Endothelial cell of umbilical vein (primary cell): ENCODE results near the gene UBE2M. TPM values are rescaled to one million over a fixed set of nuclear protein-coding genes. Genes with fewer than 3 reads are reported as not detected.

Source experiments
- BruUV-seq: library from RNA; stranded (reverse); fragments of 400-500 nt; replicated peaks from 2 replicates; lab custom pipeline; 2021; lab: Mats Ljungman, UMichigan
- CTCF ChIA-PET: fragments of 300-600, 350-600 bp; sonication (Branson Sonifier 250); formaldehyde crosslinking; loops from one replicate; lab custom pipeline; 2021; ENCODE audit warnings: antibody characterized with exemption, inconsistent platforms; lab: Charles Lee
- POLR2A ChIA-PET: fragments of 300-600, 350-600 bp; sonication (Branson Sonifier 250); formaldehyde crosslinking; loops from one replicate; lab custom pipeline; 2021; ENCODE audit warnings: antibody characterized with exemption, inconsistent platforms; lab: Charles Lee
- DNase-seq: peaks from one replicate; pipeline ENCODE4 v3.0.0-alpha.2; 2011; ENCODE audit warnings: low read depth, low spot score
- FAIRE-seq: peaks from 2 replicates; lab custom pipeline; 2011; peaks lifted over from hg19 to GRCh38; lab: Jason Lieb, UNC
- H2AFZ ChIP-seq: 2 replicates; pipeline ENCODE4 v1.6.0; 2012; ENCODE audit warnings: low read depth, low read length, control low read depth, inconsistent platforms
- H3K27ac ChIP-seq: 2 replicates; pipeline ENCODE4 v1.5.1; 2011; ENCODE audit warnings: low read depth, mild to moderate bottlenecking, control low read depth, low read length, moderate library complexity; ENCODE audit not compliant: insufficient read depth
- H3K27me3 ChIP-seq, 2 experiments: 2 replicates each; pipeline versions ENCODE4 v1.6.0 to v1.6.1; 2011; ENCODE audit warnings: low read length in 2 of 2, mixed read lengths in 1 of 2; ENCODE audit not compliant: control insufficient read depth in 2 of 2, insufficient read depth in 2 of 2
- H3K36me3 ChIP-seq, 2 experiments: 2 replicates in 1 of 2; 3 replicates in 1 of 2; pipeline ENCODE4 v1.5.1; 2011; ENCODE audit warnings: low read length in 2 of 2, mild to moderate bottlenecking in 1 of 2, moderate library complexity in 1 of 2; ENCODE audit not compliant: control insufficient read depth in 2 of 2, insufficient read depth in 2 of 2; ENCODE audit errors: extremely low read depth in 1 of 2
- H3K4me1 ChIP-seq: 3 replicates; pipeline ENCODE4 v1.5.1; 2011; ENCODE audit warnings: mild to moderate bottlenecking, low read length; ENCODE audit not compliant: control insufficient read depth, insufficient read depth; ENCODE audit errors: extremely low read depth
- H3K4me2 ChIP-seq: 2 replicates; pipeline ENCODE4 v1.6.1; 2011; ENCODE audit warnings: low read length, control low read depth, mixed read lengths; ENCODE audit not compliant: insufficient read depth
- H3K4me3 ChIP-seq, 3 experiments: fragments of 200-600 bp in 1 of 3; sonication (generic), shearing (Covaris generic) in 1 of 3; replicated peaks in 1 of 3; 2 replicates each; pipeline ENCODE4 v1.5.1; 2011 to 2016; ENCODE audit warnings: control low read depth in 3 of 3, low read length in 3 of 3, mild to moderate bottlenecking in 2 of 3, inconsistent platforms in 1 of 3, low read depth in 1 of 3, moderate library complexity in 1 of 3; ENCODE audit not compliant: insufficient read depth in 1 of 3
- H3K79me2 ChIP-seq: 2 replicates; pipeline ENCODE4 v1.6.0; 2012; ENCODE audit warnings: low read length, inconsistent platforms; ENCODE audit not compliant: control insufficient read depth, insufficient read depth
- H3K9ac ChIP-seq: replicated peaks from 2 replicates; pipeline ENCODE3; 2011; ENCODE audit warnings: low read length, control low read depth; ENCODE audit not compliant: insufficient read depth; ENCODE audit errors: extremely low read depth
- H3K9me1 ChIP-seq: replicated peaks from 3 replicates; pipeline ENCODE4 v1.6.0; 2011; ENCODE audit warnings: mild to moderate bottlenecking, low read length; ENCODE audit not compliant: control insufficient read depth, insufficient read depth; ENCODE audit errors: extremely low read depth
- H3K9me3 ChIP-seq: replicated peaks from 2 replicates; pipeline ENCODE4 v1.5.1; 2012; ENCODE audit warnings: low read length, inconsistent platforms; ENCODE audit not compliant: control insufficient read depth, insufficient read depth
- H4K20me1 ChIP-seq: replicated peaks from 2 replicates; pipeline ENCODE3; 2011; ENCODE audit warnings: mild to moderate bottlenecking, low read length; ENCODE audit not compliant: control insufficient read depth, insufficient read depth; ENCODE audit errors: extremely low read depth
- CTCF ChIP-seq, 2 donors: IDR thresholded peaks; 1 replicate in 1 of 2; 2 replicates in 1 of 2; pipeline ENCODE4 v1.5.1; 2011; ENCODE audit warnings: low read length in 2 of 2, mild to moderate bottlenecking in 2 of 2, moderate library complexity in 2 of 2, control low read depth in 1 of 2, inconsistent platforms in 1 of 2, low read depth in 1 of 2; ENCODE audit not compliant: insufficient read depth in 1 of 2; ENCODE audit errors: extremely low read depth in 1 of 2
- EZH2 ChIP-seq: IDR thresholded peaks from 2 replicates; pipeline ENCODE4 v1.6.1; 2012; ENCODE audit warnings: borderline replicate concordance, low read depth, mild to moderate bottlenecking, moderate library complexity, low read length, inconsistent platforms; ENCODE audit not compliant: severe bottlenecking
- FOS ChIP-seq: IDR thresholded peaks from 2 replicates; pipeline ENCODE4 v1.6.1; 2011; ENCODE audit warnings: mild to moderate bottlenecking, low read length, moderate library complexity, borderline replicate concordance; ENCODE audit not compliant: insufficient read depth
- GATA2 ChIP-seq: IDR thresholded peaks from 2 replicates; pipeline ENCODE4 v1.7.0; 2011; ENCODE audit warnings: low read depth, mild to moderate bottlenecking, moderate library complexity, mixed read lengths, low read length; ENCODE audit not compliant: insufficient read length, insufficient read depth
- JUN ChIP-seq: IDR thresholded peaks from 2 replicates; pipeline ENCODE4 v1.6.1; 2011; ENCODE audit warnings: borderline replicate concordance, low read depth; ENCODE audit not compliant: insufficient read length, insufficient read depth
- MAX ChIP-seq: IDR thresholded peaks from 2 replicates; pipeline ENCODE4 v1.6.1; 2011; ENCODE audit not compliant: insufficient read depth, insufficient read length
- MYC ChIP-seq: IDR thresholded peaks from one replicate; pipeline ENCODE4 v1.6.1; 2011; ENCODE audit warnings: mild to moderate bottlenecking, low read depth, low read length
- POLR2A ChIP-seq: IDR thresholded peaks from 2 replicates; pipeline ENCODE4 v1.6.1; 2012; ENCODE audit warnings: low read depth, mild to moderate bottlenecking, control low read depth, low read length
- POLR2AphosphoS5 ChIP-seq: IDR thresholded peaks from 2 replicates; pipeline ENCODE4 v1.6.1; 2012; ENCODE audit warnings: low read depth, mild to moderate bottlenecking, control low read depth, low read length, moderate library complexity; ENCODE audit not compliant: insufficient read depth
- dilution Hi-C: fragments of 300-500 bp; cut with MboI; formaldehyde crosslinking; loops from one replicate; pipeline ENCODE4 v1.15.0; 2019; ENCODE audit warnings: low sequenced_read_pairs; ENCODE audit not compliant: extremely low pct_ligation_motif_present
- intact Hi-C: fragments of 100-400 bp; cut with micrococcal nuclease; formaldehyde crosslinking; loops from one replicate; pipeline ENCODE4 v1.10.0; 2022
- polyA plus RNA-seq, 4 experiments: library from polyadenylated mRNA; depleted of rRNA in 3 of 4; stranded (reverse) in 3 of 4; unstranded in 1 of 4; fragments of >200 nt; gene quantifications; 2 replicates each; pipeline versions ENCODE4 v1.2.1 to v1.2.3, GENCODE V29; 2011 to 2012; ENCODE audit warnings: missing spikeins in 1 of 4
- total RNA-seq: library from RNA; stranded (reverse); gene quantifications from 2 replicates; pipeline ENCODE4 v1.2.3, GENCODE V29; 2021

The UBE2M gene
- total and polyA plus RNA-seq, 2 donors (not counting 3 experiments of a cell fraction or from before 2014, with no cell fraction given) = 87.8 to 102 TPM

- Histone ChIP-seq H3K9ac (peak overlapping the region; percentile 39), H3K9me1 (no peaks in the 10 kb centered on the region), H4K20me1 (no peaks in the 10 kb centered on the region), H3K27ac (peak overlapping the region; percentile 54), H3K79me2 (peaks cover 23% of the 10 kb centered on the region), H3K27me3 (no peaks in the 10 kb centered on the region), H3K4me1 (peaks cover 34% of the 10 kb centered on the region), H3K36me3 (peaks cover 14 to 28% of the 10 kb centered on the region in 2 experiments), H3K4me3 (peak overlapping the region in 2 of 3 experiments; percentile 17 to 62), H3K9me3 (no peaks in the 10 kb centered on the region), H3K4me2 (peak overlapping the region; percentile 12), H2AFZ (no peak overlapping the region)
- dilution Hi-C loops = no loop called here
- DNase-seq (no peak), FAIRE-seq (no peak)
- ChIA-PET CTCF (interaction anchor here (1.1 to 3.7 kb wide), 5 partner anchors 10 to 41 kb away, joined by 3 to 60 read pairs (median 13); partner anchors contain the start of genes MZF1 and ZBTB45), POLR2A (interaction anchor here (0.8 to 3.1 kb wide), 3 partner anchors 11 to 42 kb away, joined by 4 to 17 read pairs (median 4); partner anchors contain the start of gene TRIM28)
- no peak for TF ChIP-seq EZH2
- TF ChIP-seq FOS = no peak
- no peak for TF ChIP-seq MAX
- no peak for TF ChIP-seq GATA2
- TF ChIP-seq CTCF (IDR thresholded peaks at IDR 0.05; ENCODE audit: extremely low read depth in 1 of 2, insufficient read depth in 1 of 2, low read depth in 1 of 2, low read length in 2 of 2) = no peak
- TF ChIP-seq POLR2A = no peak
- no peak for TF ChIP-seq POLR2AphosphoS5
- no peak for TF ChIP-seq MYC
- no peak for TF ChIP-seq JUN
- intact Hi-C loops = loop anchor here (1.0 kb wide), 1 partner anchor 36 kb away; the partner anchor contains the start of gene ZBTB45
- TSS peak; percentile 32 for BruUV-seq
Measured at GRCh38 chr19:58555369-58555885, 3.0 kb downstream of the UBE2M start.
